Neuronal stem cell (in vitro differentiated cells): ENCODE data around the gene ATP6V0E1.
"Not testable (repeated sequence)": the region's sequence is repeated elsewhere in the genome, so short reads cannot be mapped to it uniquely, and the experiment has no call there.

Experiments
- DNase-seq: peaks from one replicate; pipeline ENCODE4 v3.0.0-alpha.2; 2013; ENCODE audit warnings: low spot score
- H2AFZ ChIP-seq: one replicate; pipeline ENCODE4 v1.6.1; 2013; ENCODE audit warnings: mild to moderate bottlenecking, low read length, inconsistent platforms
- H2AK5ac ChIP-seq: 2 replicates; pipeline ENCODE4 v1.6.1; 2013; ENCODE audit warnings: low read depth, mild to moderate bottlenecking, inconsistent platforms, low read length, moderate library complexity, mixed read lengths
- H2BK120ac ChIP-seq: 2 replicates; pipeline ENCODE4 v1.6.1; 2013; ENCODE audit warnings: low read depth, mild to moderate bottlenecking, inconsistent platforms, low read length, moderate library complexity, mixed read lengths
- H2BK12ac ChIP-seq: one replicate; pipeline ENCODE4 v1.6.1; 2013; ENCODE audit warnings: low read length, inconsistent platforms
- H2BK15ac ChIP-seq: 2 replicates; pipeline ENCODE4 v1.6.1; 2013; ENCODE audit warnings: mild to moderate bottlenecking, low read length, inconsistent platforms, mixed read lengths
- H2BK5ac ChIP-seq: one replicate; pipeline ENCODE4 v1.6.1; 2013; ENCODE audit warnings: inconsistent platforms, mild to moderate bottlenecking, low read length, moderate library complexity
- H3K14ac ChIP-seq: one replicate; pipeline ENCODE4 v1.6.1; 2013; ENCODE audit warnings: low read length, inconsistent platforms
- H3K18ac ChIP-seq: 2 replicates; pipeline ENCODE4 v1.6.1; 2013; ENCODE audit warnings: low read length, inconsistent platforms
- H3K23ac ChIP-seq: 2 replicates; pipeline ENCODE4 v1.6.1; 2013; ENCODE audit warnings: low read depth, mild to moderate bottlenecking, mixed read lengths, low read length, inconsistent platforms; ENCODE audit not compliant: poor library complexity
- H3K27ac ChIP-seq: replicated peaks from 3 replicates; pipeline ENCODE4 v1.5.1; 2013; ENCODE audit warnings: low read length, inconsistent platforms
- H3K27me3 ChIP-seq, 3 experiments: 2 replicates each; pipeline ENCODE4 v1.6.1; 2013; ENCODE audit warnings: low read length in 3 of 3, mild to moderate bottlenecking in 2 of 3, inconsistent platforms in 1 of 3, low read depth in 1 of 3, mixed read lengths in 1 of 3, moderate library complexity in 1 of 3; ENCODE audit not compliant: control insufficient read depth in 3 of 3, insufficient read depth in 3 of 3
- H3K36me3 ChIP-seq, 2 donors: replicated peaks in 1 of 2; 2 replicates each; pipeline ENCODE4 v1.6.1; 2013; ENCODE audit warnings: low read length in 2 of 2; ENCODE audit not compliant: control insufficient read depth in 2 of 2, insufficient read depth in 2 of 2
- H3K4ac ChIP-seq: 2 replicates; pipeline ENCODE4 v1.6.1; 2013; ENCODE audit warnings: inconsistent platforms, mild to moderate bottlenecking, low read length, moderate library complexity
- H3K4me1 ChIP-seq, 2 donors: 1 replicate in 1 of 2; 2 replicates in 1 of 2; pipeline ENCODE4 v1.6.1; 2013; ENCODE audit warnings: low read length in 2 of 2, low read depth in 1 of 2; ENCODE audit not compliant: control insufficient read depth in 2 of 2, insufficient read depth in 1 of 2
- H3K4me2 ChIP-seq: one replicate; pipeline ENCODE4 v1.6.1; 2013; ENCODE audit warnings: mild to moderate bottlenecking, low read length, inconsistent platforms; ENCODE audit not compliant: insufficient read depth, poor library complexity, severe bottlenecking
- H3K4me3 ChIP-seq, 2 donors: 2 replicates each; pipeline ENCODE4 v1.5.1; 2013; ENCODE audit warnings: low read length in 2 of 2, mild to moderate bottlenecking in 2 of 2, inconsistent platforms in 1 of 2, moderate library complexity in 1 of 2
- H3K79me1 ChIP-seq: one replicate; pipeline ENCODE4 v1.6.1; 2013; ENCODE audit warnings: low read depth, mild to moderate bottlenecking, inconsistent platforms, low read length, moderate library complexity
- H3K9ac ChIP-seq: one replicate; pipeline ENCODE4 v1.6.1; 2013; ENCODE audit warnings: mild to moderate bottlenecking, low read depth, low read length, inconsistent platforms; ENCODE audit not compliant: poor library complexity
- H3K9me3 ChIP-seq, 2 donors: replicated peaks in 1 of 2; 2 replicates each; pipeline versions ENCODE3 to v1.6.1; 2013; ENCODE audit warnings: low read length in 2 of 2, mild to moderate bottlenecking in 2 of 2, inconsistent platforms in 1 of 2, low read depth in 1 of 2, mixed read lengths in 1 of 2, moderate library complexity in 1 of 2; ENCODE audit not compliant: control insufficient read depth in 2 of 2, insufficient read depth in 1 of 2
- H4K8ac ChIP-seq: one replicate; pipeline ENCODE4 v1.6.1; 2013; ENCODE audit warnings: low read depth, mild to moderate bottlenecking, inconsistent platforms, low read length, moderate library complexity
- H4K91ac ChIP-seq: one replicate; pipeline ENCODE4 v1.6.1; 2013; ENCODE audit warnings: low read length, low read depth, mild to moderate bottlenecking, inconsistent platforms; ENCODE audit not compliant: poor library complexity
- WGBS, 2 donors: extraction: QIAGEN DNeasy Blood & Tissue Kit; methylation state at CpG; one replicate each; pipeline ENCODE4 v1.1.7; 2013; ENCODE audit warnings: missing lambda C conversion rate in 2 of 2, mixed read lengths in 1 of 2; ENCODE audit not compliant: insufficient read length in 2 of 2, insufficient replicate concordance in 1 of 2; ENCODE audit errors: extremely low coverage in 2 of 2; 5-methylcytosine and 5-hydroxymethylcytosine counted together

Gene ATP6V0E1

GRCh38 chr5:173032096-173032495 is 48.5 kb downstream of the ATP6V0E1 start:
- H3K14ac ChIP-seq, H3K79me1 ChIP-seq, H2BK120ac ChIP-seq, H2BK5ac ChIP-seq, H3K4me1 ChIP-seq, H3K27me3 ChIP-seq, H3K27ac ChIP-seq, H4K91ac ChIP-seq, DNase-seq, H3K23ac ChIP-seq, H3K4me3 ChIP-seq, H3K9ac ChIP-seq, H3K4me2 ChIP-seq, H4K8ac ChIP-seq, H3K4ac ChIP-seq, H2BK15ac ChIP-seq, H2BK12ac ChIP-seq, H2AK5ac ChIP-seq, H3K18ac ChIP-seq, H3K9me3 ChIP-seq, H2AFZ ChIP-seq: not testable (repeated sequence)
- 100% methylated on average over 1 of the region's 3 CpGs; no CpG with 5 or more reads in 1 of the 2 donors for WGBS, 2 donors
- peaks cover 2 to 24% of the 10 kb centered on the region in 2 donors for H3K36me3 ChIP-seq

GRCh38 chr5:173032730-173033129 is 49.2 kb downstream of the ATP6V0E1 start:
- no CpG with 5 or more reads among the region's 3 CpGs for WGBS, 2 donors
- Histone ChIP-seq H3K14ac (no peak overlapping the region), H4K91ac (no peak overlapping the region), H3K9ac (no peak overlapping the region), H2AFZ (no peak overlapping the region), H2BK12ac (no peak overlapping the region), H3K4me2 (no peak overlapping the region), H3K27me3 (no peaks in the 10 kb centered on the region), H3K18ac (no peak overlapping the region), H3K4ac (no peak overlapping the region), H3K27ac (no peak overlapping the region), H2BK120ac (no peak overlapping the region), H3K4me3 (no peak overlapping the region), H3K23ac (no peak overlapping the region), H3K79me1 (no peaks in the 10 kb centered on the region), H2AK5ac (no peak overlapping the region), H2BK15ac (no peak overlapping the region), H2BK5ac (no peak overlapping the region), H3K4me1 (peaks cover 0 to 8% of the 10 kb centered on the region in 2 donors), H3K9me3 (no peaks in the 10 kb centered on the region), H3K36me3 (peaks cover 2 to 24% of the 10 kb centered on the region in 2 donors), H4K8ac (no peak overlapping the region)
- DNase-seq = no peak

GRCh38 chr5:173033923-173034322 is 50.4 kb downstream of the ATP6V0E1 start:
- Histone ChIP-seq H3K4me1 (peaks cover 0 to 4% of the 10 kb centered on the region in 2 donors), H3K4ac (no peak overlapping the region), H2BK15ac (no peak overlapping the region), H3K4me2 (no peak overlapping the region), H2BK120ac (no peak overlapping the region), H3K9me3 (no peaks in the 10 kb centered on the region), H2AK5ac (no peak overlapping the region), H2AFZ (no peak overlapping the region), H3K9ac (no peak overlapping the region), H3K36me3 (peaks cover 2 to 24% of the 10 kb centered on the region in 2 donors), H4K8ac (no peak overlapping the region), H2BK5ac (no peak overlapping the region), H3K14ac (no peak overlapping the region), H2BK12ac (no peak overlapping the region), H3K4me3 (no peak overlapping the region), H3K23ac (no peak overlapping the region), H3K27me3 (no peaks in the 10 kb centered on the region), H3K18ac (no peak overlapping the region), H3K27ac (no peak overlapping the region), H4K91ac (no peak overlapping the region), H3K79me1 (no peaks in the 10 kb centered on the region)
- no CpG with 5 or more reads among the region's 6 CpGs for whole genome bisulfite sequencing, 2 donors
- no peak for DNase-seq

GRCh38 chr5:173035904-173036707 is 52.5 kb downstream of the ATP6V0E1 start:
- WGBS, 2 donors = no CpG with 5 or more reads among the region's 24 CpGs
- H3K27ac ChIP-seq = no peak overlapping the region
- H3K14ac ChIP-seq = no peak overlapping the region
- H3K9ac ChIP-seq = no peak overlapping the region
- DNase-seq = no peak
- no peak overlapping the region for H2AK5ac ChIP-seq
- H4K8ac ChIP-seq = no peak overlapping the region
- H3K18ac ChIP-seq = no peak overlapping the region
- H2BK5ac ChIP-seq = no peak overlapping the region
- H4K91ac ChIP-seq = no peak overlapping the region
- H2BK12ac ChIP-seq = no peak overlapping the region
- H2BK15ac ChIP-seq = no peak overlapping the region
- H3K36me3 ChIP-seq = peaks cover 2 to 24% of the 10 kb centered on the region in 2 donors
- H2AFZ ChIP-seq = no peak overlapping the region
- H3K4me3 ChIP-seq = no peak overlapping the region
- H3K4me1 ChIP-seq = no peaks in the 10 kb centered on the region
- H3K23ac ChIP-seq = no peak overlapping the region
- H3K4ac ChIP-seq = no peak overlapping the region
- no peaks in the 10 kb centered on the region for H3K9me3 ChIP-seq
- H3K4me2 ChIP-seq = no peak overlapping the region
- no peak overlapping the region for H2BK120ac ChIP-seq
- no peaks in the 10 kb centered on the region for H3K79me1 ChIP-seq
- H3K27me3 ChIP-seq = no peaks in the 10 kb centered on the region
